HG02763 (cell line): ENCODE results near the gene SATB2.

Experiments used
- ATAC-seq: cut with Tn5 transposase; IDR thresholded peaks from one replicate; pipeline ENCODE4 v1.9.1; 2021; ENCODE audit warnings: mild to moderate bottlenecking, moderate library complexity; ENCODE audit not compliant: unreplicated experiment

Gene SATB2

GRCh38 chr2:199452991-199453379, 4.8 kb downstream of the SATB2 start:
- no peak for ATAC-seq

- ATAC-seq, result no peak
These were observed 5.3 kb downstream of the SATB2 start for GRCh38 chr2:199452260-199452990.

- no peak for ATAC-seq
These were observed 7.8 kb downstream of the SATB2 start for GRCh38 chr2:199449956-199450355.

DNA sequence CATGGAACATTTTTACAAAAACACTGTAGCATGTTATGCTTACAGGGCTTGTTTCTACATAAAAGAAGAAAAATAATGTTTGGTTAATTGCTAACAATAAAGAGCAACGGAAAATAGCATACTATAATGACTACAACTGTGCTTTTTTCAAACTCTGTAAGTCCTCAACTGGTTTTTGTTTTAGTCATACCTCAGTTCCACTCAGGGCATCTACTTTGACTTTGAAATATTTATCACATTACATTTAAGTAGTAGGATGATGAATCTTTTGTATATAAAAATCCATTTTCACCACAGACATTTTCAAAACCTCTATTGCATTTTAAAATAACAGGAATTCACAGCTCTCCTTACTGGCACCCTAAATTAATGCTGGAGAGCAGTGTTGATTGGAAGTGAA, 8.3 kb downstream of the SATB2 start:
- ATAC-seq, result no peak

- no peak for ATAC-seq
These were observed 10.7 kb downstream of the SATB2 start for GRCh38 chr2:199446996-199447576.

- no peak for ATAC-seq
These were observed 13.0 kb downstream of the SATB2 start for GRCh38 chr2:199444749-199445148.

GRCh38 chr2:199443589-199444130, 14.1 kb downstream of the SATB2 start:
- ATAC-seq, result no peak

DNA sequence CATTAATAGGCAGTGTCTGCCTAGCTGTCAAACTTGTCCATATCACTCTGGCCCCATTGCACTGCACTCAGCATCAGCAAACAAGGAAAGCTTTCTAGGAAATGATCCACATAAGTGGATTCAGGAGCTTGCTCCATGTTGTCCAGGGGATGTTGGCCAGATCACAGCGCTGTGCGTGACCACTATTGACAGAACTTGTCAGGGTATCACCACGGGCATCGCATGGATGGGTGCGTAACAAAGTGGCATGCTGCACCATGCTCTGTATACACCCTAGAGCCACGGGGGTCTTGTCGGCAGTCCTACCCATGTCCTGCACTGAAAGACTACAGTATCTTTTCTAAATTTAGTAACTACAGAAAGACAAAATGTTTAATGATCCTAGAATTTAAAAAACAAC, 15.6 kb downstream of the SATB2 start:
- ATAC-seq, result no peak

- ATAC-seq, result no peak
These were observed 16.0 kb downstream of the SATB2 start for GRCh38 chr2:199441759-199442158.

GRCh38 chr2:199440118-199440517, 17.6 kb downstream of the SATB2 start:
- ATAC-seq, result no peak

DNA sequence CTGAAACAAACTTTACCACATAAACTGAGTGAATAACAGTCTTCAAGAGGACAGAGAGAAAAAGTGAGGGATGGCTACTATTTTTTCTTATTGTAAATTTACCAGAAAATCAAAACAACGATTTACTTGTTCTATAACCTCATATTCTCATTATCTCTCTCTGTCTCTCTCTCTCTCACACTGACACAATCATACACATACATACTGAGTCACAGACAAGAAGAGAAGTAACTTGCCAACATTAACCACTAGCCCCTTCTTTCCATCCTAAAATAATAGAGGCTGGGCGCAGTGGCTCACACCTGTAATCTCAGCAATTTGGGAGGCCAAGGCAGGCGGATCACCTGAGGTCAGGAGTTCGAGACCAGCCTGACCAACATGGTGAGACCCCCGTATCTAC, 18.2 kb downstream of the SATB2 start:
- no peak for ATAC-seq

DNA sequence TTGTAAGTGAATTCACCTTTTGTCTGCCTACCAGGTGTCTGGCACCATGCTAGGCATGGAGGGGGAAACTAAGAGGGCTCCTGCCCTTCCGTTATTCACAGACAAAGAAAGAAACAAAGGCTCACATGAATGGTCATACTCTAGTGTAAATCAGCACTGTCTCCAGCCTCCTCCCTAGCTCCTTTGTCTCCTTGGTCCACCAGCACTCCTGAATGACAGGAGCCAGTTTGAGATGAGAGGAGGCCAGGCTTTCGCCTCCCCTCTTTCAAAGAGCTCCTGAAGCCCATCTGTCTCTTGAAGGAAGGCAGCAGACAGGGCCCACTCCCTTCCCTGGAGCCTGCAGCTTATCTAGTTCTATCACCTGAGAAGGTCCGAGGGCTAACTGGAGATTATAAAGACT, 18.7 kb downstream of the SATB2 start:
- no peak for ATAC-seq

DNA sequence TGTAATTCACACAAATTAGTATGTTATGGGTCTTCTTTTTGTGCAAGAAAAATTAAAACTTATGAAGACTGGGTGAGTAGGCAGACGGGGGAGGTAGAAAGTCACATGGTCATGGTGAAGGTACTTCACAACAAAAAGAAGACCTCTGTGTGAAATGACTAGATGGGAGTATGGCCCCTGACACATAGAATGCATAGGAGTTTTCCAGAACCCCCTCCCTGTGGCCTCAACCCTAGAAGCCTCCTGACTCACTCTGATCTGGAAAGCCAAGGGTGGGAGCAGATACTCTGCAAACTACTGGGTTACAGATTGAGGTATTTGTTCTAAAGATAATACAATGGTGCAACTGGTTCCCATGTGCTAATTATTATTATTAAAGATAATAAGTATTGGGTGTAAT, 23.2 kb downstream of the SATB2 start:
- ATAC-seq, result no peak

GRCh38 chr2:199433204-199433832, 24.4 kb downstream of the SATB2 start:
- ATAC-seq, result no peak

- ATAC-seq, result no peak
These were observed 26.0 kb downstream of the SATB2 start for GRCh38 chr2:199431746-199432213.

DNA sequence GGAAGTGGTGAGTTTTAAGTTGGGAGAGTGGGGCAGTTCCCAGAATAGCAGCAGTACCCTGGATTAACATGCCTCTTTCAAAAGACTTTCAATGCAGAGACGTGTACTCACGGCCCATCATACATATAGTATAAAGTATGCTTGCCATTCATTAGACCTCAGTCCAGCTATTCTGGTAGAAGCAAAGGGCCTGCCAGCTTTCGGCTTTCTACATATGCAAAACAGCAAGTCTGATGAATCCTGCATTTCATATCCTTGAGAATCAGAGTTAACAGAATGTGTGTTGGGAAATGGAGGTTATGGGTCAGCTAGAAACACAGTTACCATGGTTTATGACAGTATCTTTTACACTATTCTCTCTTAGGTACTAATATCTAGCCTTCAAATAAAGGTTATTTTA, 27.5 kb downstream of the SATB2 start:
- no peak for ATAC-seq

- no peak for ATAC-seq
These were observed 29.4 kb downstream of the SATB2 start for GRCh38 chr2:199428291-199428690.

DNA sequence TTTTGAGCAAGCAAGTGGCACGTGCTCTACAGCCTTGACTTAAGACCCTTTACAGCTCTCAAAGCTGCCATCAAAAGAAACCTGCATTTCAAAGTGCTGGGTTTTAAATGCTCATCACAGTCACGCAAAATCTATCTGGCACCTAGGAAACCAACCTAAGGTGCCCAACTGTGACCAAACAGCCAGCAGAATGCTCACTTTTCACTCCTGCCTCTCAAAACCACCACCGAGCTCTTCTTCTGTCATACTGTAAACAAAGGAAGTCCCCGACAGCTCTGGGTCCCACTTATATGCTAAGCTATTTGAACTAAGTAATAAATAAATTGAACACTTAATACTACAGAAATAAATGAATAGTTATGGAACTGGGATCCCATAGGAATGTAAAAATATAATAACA, 33.6 kb downstream of the SATB2 start:
- no peak for ATAC-seq

- ATAC-seq, result no peak
These were observed 38.3 kb downstream of the SATB2 start for GRCh38 chr2:199419428-199419827.

- ATAC-seq, result no peak
These were observed 43.3 kb downstream of the SATB2 start for GRCh38 chr2:199414465-199414864.

DNA sequence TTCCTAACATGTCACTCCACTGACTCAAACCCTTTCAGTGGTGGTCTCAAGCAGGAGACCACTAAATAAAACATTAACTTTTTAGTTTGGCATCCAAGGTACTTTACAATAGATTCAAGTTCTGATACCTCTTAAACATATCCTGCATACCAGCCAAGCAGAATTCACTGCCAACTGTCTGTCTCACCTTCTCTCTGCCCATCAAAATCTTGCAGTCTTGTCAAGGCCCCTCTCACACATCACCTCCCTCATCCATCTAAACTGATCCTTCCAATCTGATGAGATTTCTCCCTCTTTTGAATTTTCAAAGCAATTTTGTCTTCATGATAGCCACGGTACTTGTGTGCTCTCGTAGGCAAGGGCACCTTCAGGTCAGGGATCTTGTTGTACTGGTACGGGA, 43.7 kb downstream of the SATB2 start:
- no peak for ATAC-seq
